DND-41 (cell line): ENCODE measurements around the gene ZNG1B.
"Not testable (repeated sequence)": the region's sequence is repeated elsewhere in the genome, so short reads cannot be mapped to it uniquely, and the experiment has no call there.

ENCODE experiments used
- EZH2 ChIP-seq: IDR thresholded peaks from 3 replicates; pipeline ENCODE4 v1.6.1; 2012; ENCODE audit warnings: borderline replicate concordance, low read depth, mild to moderate bottlenecking, moderate library complexity, low read length, inconsistent platforms; ENCODE audit not compliant: severe bottlenecking
- TF ChIP-seq, protein P1 (sequence below): IDR thresholded peaks from 2 replicates; pipeline ENCODE4 v1.5.1; 2012; ENCODE audit warnings: borderline replicate concordance, low read length, moderate library complexity, mild to moderate bottlenecking; ENCODE audit not compliant: poor library complexity, severe bottlenecking; ENCODE audit errors: extremely low read depth

- TF ChIP-seq, protein P1, sequence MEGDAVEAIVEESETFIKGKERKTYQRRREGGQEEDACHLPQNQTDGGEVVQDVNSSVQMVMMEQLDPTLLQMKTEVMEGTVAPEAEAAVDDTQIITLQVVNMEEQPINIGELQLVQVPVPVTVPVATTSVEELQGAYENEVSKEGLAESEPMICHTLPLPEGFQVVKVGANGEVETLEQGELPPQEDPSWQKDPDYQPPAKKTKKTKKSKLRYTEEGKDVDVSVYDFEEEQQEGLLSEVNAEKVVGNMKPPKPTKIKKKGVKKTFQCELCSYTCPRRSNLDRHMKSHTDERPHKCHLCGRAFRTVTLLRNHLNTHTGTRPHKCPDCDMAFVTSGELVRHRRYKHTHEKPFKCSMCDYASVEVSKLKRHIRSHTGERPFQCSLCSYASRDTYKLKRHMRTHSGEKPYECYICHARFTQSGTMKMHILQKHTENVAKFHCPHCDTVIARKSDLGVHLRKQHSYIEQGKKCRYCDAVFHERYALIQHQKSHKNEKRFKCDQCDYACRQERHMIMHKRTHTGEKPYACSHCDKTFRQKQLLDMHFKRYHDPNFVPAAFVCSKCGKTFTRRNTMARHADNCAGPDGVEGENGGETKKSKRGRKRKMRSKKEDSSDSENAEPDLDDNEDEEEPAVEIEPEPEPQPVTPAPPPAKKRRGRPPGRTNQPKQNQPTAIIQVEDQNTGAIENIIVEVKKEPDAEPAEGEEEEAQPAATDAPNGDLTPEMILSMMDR, result not testable (repeated sequence)
- TF ChIP-seq EZH2, result not testable (repeated sequence)
Observed at GRCh38 chr2:113541976-113542485, 104.5 kb downstream of the ZNG1B start.
